GM21619 (cell line): ENCODE data around the gene FFAR1.
A peak's percentile ranks its signal among the peaks of the same experiment; 100 is the strongest.

Experiments
- ATAC-seq: cut with Tn5 transposase; IDR thresholded peaks from one replicate; pipeline ENCODE4 v1.9.1; 2021; ENCODE audit not compliant: unreplicated experiment

Gene FFAR1, protein sequence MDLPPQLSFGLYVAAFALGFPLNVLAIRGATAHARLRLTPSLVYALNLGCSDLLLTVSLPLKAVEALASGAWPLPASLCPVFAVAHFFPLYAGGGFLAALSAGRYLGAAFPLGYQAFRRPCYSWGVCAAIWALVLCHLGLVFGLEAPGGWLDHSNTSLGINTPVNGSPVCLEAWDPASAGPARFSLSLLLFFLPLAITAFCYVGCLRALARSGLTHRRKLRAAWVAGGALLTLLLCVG (N-terminal part only)

DNA sequence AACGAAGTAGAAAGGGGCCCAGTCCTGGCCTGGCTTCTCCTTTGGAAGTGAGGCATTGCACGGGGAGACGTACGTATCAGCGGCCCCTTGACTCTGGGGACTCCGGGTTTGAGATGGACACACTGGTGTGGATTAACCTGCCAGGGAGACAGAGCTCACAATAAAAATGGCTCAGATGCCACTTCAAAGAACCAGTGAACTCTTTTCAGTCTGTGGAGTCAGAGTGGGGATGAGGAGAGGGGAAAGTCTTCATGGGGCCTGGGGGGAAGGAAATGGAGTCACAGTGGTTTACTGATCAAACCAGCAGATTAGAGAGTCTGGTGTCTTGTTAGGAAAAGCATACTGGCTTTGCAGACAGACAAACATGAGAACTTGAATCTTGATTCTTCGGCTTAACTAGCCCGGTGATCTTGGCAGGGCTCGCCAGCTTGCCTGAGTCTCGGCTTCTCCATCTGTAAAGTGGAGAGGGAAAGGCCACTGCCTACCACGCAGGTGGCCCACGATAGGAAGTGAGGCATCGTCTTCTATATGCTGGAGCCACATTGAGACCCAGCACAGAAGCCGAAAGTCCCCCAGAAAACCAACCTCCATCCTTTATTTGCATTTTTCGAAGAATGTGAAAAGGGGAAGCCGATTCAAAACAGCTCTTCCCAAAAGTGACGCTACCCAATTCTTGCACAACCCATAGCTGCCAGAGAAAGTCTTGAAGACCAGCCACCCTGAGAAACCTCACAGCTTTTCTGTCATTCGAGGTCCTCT lies at the start of gene FFAR1:
Gene FFAR1, plus strand, starts transcription at position 732 of the 759 bp plus-strand sequence. CDS start 3,650 bp downstream, outside the sequence.
- ATAC-seq = peak; percentile 59

GRCh38 chr19:35297922-35298321 lies 49.8 kb upstream of the FFAR1 start:
- ATAC-seq = no peak

DNA sequence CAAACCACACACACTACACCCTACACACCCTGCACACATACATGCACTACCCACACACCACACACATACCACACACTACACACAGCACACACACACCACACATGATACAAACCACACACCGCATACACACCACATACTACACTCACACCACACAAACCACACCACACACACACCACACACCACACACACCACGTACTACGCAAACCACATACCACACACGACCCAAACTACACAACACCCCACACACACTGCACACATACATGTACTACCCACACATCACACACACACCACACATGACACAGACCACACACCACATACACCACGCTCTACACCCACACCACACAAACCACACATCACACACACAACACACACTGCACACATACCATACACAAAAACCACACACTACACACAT lies 49.1 kb upstream of the FFAR1 start:
- ATAC-seq = no peak

DNA sequence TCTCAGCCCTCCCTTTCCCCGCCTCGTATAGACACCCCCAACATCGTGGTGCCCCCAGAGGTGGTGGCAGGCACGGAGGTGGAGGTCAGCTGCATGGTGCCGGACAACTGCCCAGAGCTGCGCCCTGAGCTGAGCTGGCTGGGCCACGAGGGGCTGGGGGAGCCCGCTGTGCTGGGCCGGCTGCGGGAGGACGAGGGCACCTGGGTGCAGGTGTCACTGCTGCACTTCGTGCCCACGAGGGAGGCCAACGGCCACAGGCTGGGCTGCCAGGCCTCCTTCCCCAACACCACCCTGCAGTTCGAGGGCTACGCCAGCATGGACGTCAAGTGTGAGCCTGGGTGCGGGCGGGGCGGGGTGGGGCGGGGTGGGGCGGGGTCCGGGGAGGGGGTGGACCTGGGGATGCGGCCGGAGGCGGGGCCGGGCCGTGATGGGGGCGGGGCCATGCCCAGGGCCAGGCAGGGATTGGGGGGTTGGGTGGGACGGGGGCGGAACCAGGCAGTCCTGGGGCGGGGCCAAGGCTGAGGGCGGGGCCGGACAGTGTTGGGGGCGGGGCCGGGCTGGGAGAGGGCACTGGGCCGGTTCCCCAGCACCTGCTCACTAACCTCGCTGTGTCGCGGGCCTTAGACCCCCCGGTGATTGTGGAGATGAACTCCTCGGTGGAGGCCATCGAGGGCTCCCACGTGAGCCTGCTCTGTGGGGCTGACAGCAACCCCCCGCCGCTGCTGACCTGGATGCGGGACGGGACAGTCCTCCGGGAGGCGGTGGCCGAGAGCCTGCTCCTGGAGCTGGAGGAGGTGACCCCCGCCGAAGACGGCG lies 48.0 kb upstream of the FFAR1 start:
- no peak for ATAC-seq

DNA sequence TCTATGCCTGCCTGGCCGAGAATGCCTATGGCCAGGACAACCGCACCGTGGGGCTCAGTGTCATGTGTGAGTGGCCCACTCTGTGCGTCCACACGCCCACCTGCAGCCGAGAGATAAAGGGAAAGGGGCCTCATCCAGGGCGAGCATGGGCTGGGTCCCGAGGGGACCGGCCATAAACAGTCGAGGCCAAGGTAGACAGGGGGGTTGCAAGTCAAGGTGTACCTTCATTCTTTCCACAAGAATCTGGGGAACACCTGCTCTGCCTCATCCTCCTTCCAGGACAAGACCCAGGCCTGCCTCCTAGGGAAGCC lies 47.4 kb upstream of the FFAR1 start:
- ATAC-seq = no peak

DNA sequence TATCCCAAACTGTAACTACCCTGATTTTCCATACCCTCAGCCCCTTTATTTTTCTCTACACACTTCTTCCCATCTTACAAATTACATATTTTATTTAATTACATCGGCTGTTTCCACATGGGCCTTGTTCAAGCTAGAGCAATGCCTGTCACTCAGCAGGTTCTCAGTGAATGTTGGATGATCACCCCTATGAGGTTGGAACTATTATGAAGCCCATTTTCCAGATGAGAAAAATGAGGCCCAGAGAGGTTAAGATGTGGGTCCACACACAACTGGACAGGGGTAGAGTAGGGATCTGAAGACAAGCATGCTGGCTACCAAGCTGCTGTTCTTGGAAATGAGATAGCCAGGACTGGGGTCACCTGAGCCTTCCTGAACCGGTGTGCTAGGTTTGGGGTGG lies 45.7 kb upstream of the FFAR1 start:
- no peak for ATAC-seq

DNA sequence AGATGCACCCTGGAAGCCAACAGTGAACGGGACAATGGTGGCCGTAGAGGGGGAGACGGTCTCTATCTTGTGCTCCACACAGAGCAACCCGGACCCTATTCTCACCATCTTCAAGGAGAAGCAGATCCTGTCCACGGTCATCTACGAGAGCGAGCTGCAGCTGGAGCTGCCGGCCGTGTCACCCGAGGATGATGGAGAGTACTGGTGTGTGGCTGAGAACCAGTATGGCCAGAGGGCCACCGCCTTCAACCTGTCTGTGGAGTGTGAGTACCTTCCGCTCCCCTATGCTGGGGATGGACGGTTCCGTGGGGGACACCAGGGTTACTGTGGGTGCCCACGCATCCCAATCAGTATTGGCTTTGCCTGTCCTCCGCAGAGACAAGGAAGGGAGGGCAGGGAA lies 45.3 kb upstream of the FFAR1 start:
- no peak for ATAC-seq

GRCh38 chr19:35303357-35303915 lies 44.3 kb upstream of the FFAR1 start:
- ATAC-seq = no peak

- ATAC-seq = no peak
Measured at GRCh38 chr19:35304036-35304435, 43.7 kb upstream of the FFAR1 start.

DNA sequence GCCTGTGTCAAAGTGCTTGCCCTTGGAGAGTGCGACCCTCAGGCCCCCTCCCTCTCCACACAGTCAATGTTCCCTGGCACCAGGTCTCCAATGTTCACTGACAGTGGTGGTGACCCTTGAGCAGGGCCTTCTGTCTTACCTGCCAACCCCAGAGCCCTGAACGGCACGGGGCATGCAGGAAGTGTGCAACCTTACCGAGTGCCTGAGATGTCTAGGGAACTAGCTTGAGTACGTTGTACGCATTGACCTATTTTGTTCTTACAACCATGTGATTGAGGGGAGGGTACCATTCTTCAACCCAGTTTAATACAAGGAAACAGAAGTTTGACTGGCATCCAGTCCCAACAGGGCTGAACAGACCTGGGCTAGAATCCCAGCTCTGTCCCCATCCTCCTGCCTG lies 42.5 kb upstream of the FFAR1 start:
- ATAC-seq = no peak

- ATAC-seq = no peak
Measured at GRCh38 chr19:35306473-35307246, 41.0 kb upstream of the FFAR1 start.

- ATAC-seq = no peak
Measured at GRCh38 chr19:35307931-35308330, 39.8 kb upstream of the FFAR1 start.

- no peak for ATAC-seq
Measured at GRCh38 chr19:35308910-35309309, 38.8 kb upstream of the FFAR1 start.

GRCh38 chr19:35309481-35310279 lies 38.0 kb upstream of the FFAR1 start:
- ATAC-seq = no peak

GRCh38 chr19:35310331-35310730 lies 37.4 kb upstream of the FFAR1 start:
- ATAC-seq = no peak

GRCh38 chr19:35310811-35311465 lies 36.8 kb upstream of the FFAR1 start:
- no peak for ATAC-seq

GRCh38 chr19:35311901-35312665 lies 35.6 kb upstream of the FFAR1 start:
- no peak for ATAC-seq

DNA sequence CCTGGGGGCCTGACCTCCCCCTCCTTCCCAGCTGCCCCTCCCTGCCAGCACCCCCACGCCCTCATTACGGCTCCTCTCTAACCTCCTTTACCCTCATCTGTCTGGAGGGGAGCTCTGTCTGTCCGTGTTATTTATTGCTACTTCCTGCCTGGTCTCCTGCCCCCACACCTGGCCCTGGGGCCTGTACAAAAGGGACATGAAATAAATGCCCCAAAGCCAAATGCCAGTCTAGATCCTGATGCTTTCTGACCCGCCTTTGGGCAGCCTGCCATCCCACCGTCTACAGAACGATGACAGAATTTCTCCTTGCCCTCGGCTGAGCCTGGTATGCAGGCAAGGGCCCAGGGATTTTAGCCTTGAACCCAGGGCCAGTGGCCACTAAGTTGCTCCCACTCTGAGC lies 34.1 kb upstream of the FFAR1 start:
- ATAC-seq = no peak

DNA sequence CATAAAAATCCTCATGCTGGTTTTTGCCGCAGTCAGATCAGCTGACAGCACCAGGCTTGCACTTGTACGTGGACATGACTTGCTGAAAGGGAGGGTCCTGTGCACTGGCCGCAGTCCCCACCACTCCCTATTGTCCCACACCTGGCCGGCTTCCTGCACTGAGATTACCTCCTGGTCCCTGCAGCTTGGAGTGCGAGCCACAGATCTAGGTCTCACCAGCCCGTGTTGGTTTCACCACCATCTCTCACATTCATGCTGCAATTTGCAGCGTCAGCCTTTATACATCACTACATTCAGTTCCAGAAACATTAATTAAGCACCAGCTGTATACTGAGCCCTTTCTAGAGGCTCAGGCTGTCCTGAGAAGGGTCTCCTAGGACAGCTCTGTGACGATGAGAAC lies 33.7 kb upstream of the FFAR1 start:
- ATAC-seq = no peak
